ENCODE results near the gene ASIC1. TPM values are rescaled to one million over a fixed set of nuclear protein-coding genes. Genes with fewer than 3 reads are reported as not detected.

ASIC1 gene
- total RNA-seq, 2 donors from 2014 or later = 4.2 to 5.2 TPM

GRCh38 chr12:50110762-50111351 lies 53.5 kb downstream of the ASIC1 start:
- no peaks in the 10 kb centered on the region for H3K9me3 Mint-ChIP-seq
- peak; percentile 92 for DNase-seq
- Histone ChIP-seq H3K4me3 (ENCODE audit: low read length) (no peak overlapping the region), H3K36me3 (ENCODE audit: control insufficient read depth, insufficient read depth, low read length) (peaks cover 5% of the 10 kb centered on the region), H3K27ac (ENCODE audit: low read depth, low read length) (no peak overlapping the region), H3K9me3 (ENCODE audit: control insufficient read depth, low read length) (no peaks in the 10 kb centered on the region), H3K4me1 (ENCODE audit: control insufficient read depth, insufficient read depth, low read length) (peaks cover 18% of the 10 kb centered on the region), H3K9ac (ENCODE audit: extremely low read depth, low read length, poor library complexity, severe bottlenecking) (no peak overlapping the region), H3K27me3 (ENCODE audit: control insufficient read depth, insufficient read depth, low read length, poor library complexity, severe bottlenecking) (no peaks in the 10 kb centered on the region)
- peak overlapping the region; percentile 85 for H3K27ac Mint-ChIP-seq
- peaks cover 4% of the 10 kb centered on the region for H3K36me3 Mint-ChIP-seq (ENCODE audit: low read depth)
- peaks cover 2% of the 10 kb centered on the region for H3K27me3 Mint-ChIP-seq (ENCODE audit: insufficient read depth)
- H3K4me3 Mint-ChIP-seq = peak overlapping the region; percentile 92
- peaks cover 20% of the 10 kb centered on the region for H3K4me1 Mint-ChIP-seq
- TF ChIP-seq CTCF (conservative IDR thresholded peaks at IDR 0.05) = no peak
- WGBS, 2 experiments (ENCODE audit: insufficient coverage in 1 of 2, insufficient read length in 1 of 2) = 56 to 75% methylated on average over 4 to 7 of the region's 7 CpGs

GRCh38 chr12:50111395-50111692 lies 53.9 kb downstream of the ASIC1 start:
- Histone ChIP-seq H3K36me3 (ENCODE audit: control insufficient read depth, insufficient read depth, low read length) (peaks cover 5% of the 10 kb centered on the region), H3K9ac (ENCODE audit: extremely low read depth, low read length, poor library complexity, severe bottlenecking) (no peak overlapping the region), H3K27ac (ENCODE audit: low read depth, low read length) (no peak overlapping the region), H3K4me3 (ENCODE audit: low read length) (no peak overlapping the region), H3K4me1 (ENCODE audit: control insufficient read depth, insufficient read depth, low read length) (peaks cover 18% of the 10 kb centered on the region), H3K27me3 (ENCODE audit: control insufficient read depth, insufficient read depth, low read length, poor library complexity, severe bottlenecking) (no peaks in the 10 kb centered on the region), H3K9me3 (ENCODE audit: control insufficient read depth, low read length) (no peaks in the 10 kb centered on the region)
- WGBS, 2 experiments (ENCODE audit: insufficient coverage in 1 of 2, insufficient read length in 1 of 2) = 1 to 11% methylated on average over 8 to 19 of the region's 19 CpGs
- Mint-ChIP-seq H3K4me3 (peak overlapping the region; percentile 92), H3K27me3 (ENCODE audit: insufficient read depth) (no peaks in the 10 kb centered on the region), H3K4me1 (peaks cover 20% of the 10 kb centered on the region), H3K27ac (peak overlapping the region; percentile 85), H3K36me3 (ENCODE audit: low read depth) (peaks cover 7% of the 10 kb centered on the region), H3K9me3 (no peaks in the 10 kb centered on the region)
- no peak for TF ChIP-seq CTCF (conservative IDR thresholded peaks at IDR 0.05)
- no peak for DNase-seq

GRCh38 chr12:50111693-50112455 lies 54.5 kb downstream of the ASIC1 start, which contains the start of gene COX14:
Gene COX14, plus strand, starts transcription at chr12:50112236. Its CDS starts 7,808 bp downstream, at chr12:50120044.
- Histone ChIP-seq H3K27ac (ENCODE audit: low read depth, low read length) (peak within 1 kb of the TSS; percentile 85), H3K4me3 (ENCODE audit: low read length) (peak within 1 kb of the TSS; percentile 99), H3K9me3 (ENCODE audit: control insufficient read depth, low read length) (no peaks in the 10 kb centered on the region), H3K9ac (ENCODE audit: extremely low read depth, low read length, poor library complexity, severe bottlenecking) (peak within 1 kb of the TSS; percentile 87), H3K4me1 (ENCODE audit: control insufficient read depth, insufficient read depth, low read length) (peaks cover 18% of the 10 kb centered on the region), H3K36me3 (ENCODE audit: control insufficient read depth, insufficient read depth, low read length) (peaks cover 5% of the 10 kb centered on the region), H3K27me3 (ENCODE audit: control insufficient read depth, insufficient read depth, low read length, poor library complexity, severe bottlenecking) (no peaks in the 10 kb centered on the region)
- peaks cover 11% of the 10 kb centered on the region for H3K36me3 Mint-ChIP-seq (ENCODE audit: low read depth)
- peak within 1 kb of the TSS; percentile 92 for H3K4me3 Mint-ChIP-seq
- TF ChIP-seq CTCF (conservative IDR thresholded peaks at IDR 0.05) = peak; percentile 96
- 0 to 1% methylated on average over 50 to 59 of the region's 59 CpGs for WGBS, 2 experiments (ENCODE audit: insufficient coverage in 1 of 2, insufficient read length in 1 of 2)
- H3K9me3 Mint-ChIP-seq = no peaks in the 10 kb centered on the region
- H3K27me3 Mint-ChIP-seq (ENCODE audit: insufficient read depth) = no peaks in the 10 kb centered on the region
- H3K4me1 Mint-ChIP-seq = peaks cover 20% of the 10 kb centered on the region
- peak within 1 kb of the TSS; percentile 97 for H3K27ac Mint-ChIP-seq
- peak; percentile 100 for DNase-seq
